MCF 10A (cell line): ENCODE results near the gene IPPK. TPM values are rescaled to one million over a fixed set of nuclear protein-coding genes. Genes with fewer than 3 reads are reported as not detected.
A peak's percentile ranks its signal among the peaks of the same experiment; 100 is the strongest.

Experiments used
- BruUV-seq: library from RNA; stranded (reverse); fragments of 400-500 nt; replicated peaks from 2 replicates; lab custom pipeline; 2021; lab: Mats Ljungman, UMichigan
- CTCF ChIA-PET: fragments of 300-600 bp; sonication (Branson Sonifier 250); formaldehyde crosslinking; extraction: SDS; loops from one replicate; lab custom pipeline; 2021; ENCODE audit warnings: antibody characterized with exemption, inconsistent platforms; lab: Yijun Ruan, JAX
- POLR2A ChIA-PET: fragments of 300-600, 350-650 bp; sonication (Branson Sonifier 250); formaldehyde crosslinking; extraction: SDS; loops from one replicate; lab custom pipeline; 2020; ENCODE audit warnings: antibody characterized with exemption, inconsistent platforms; lab: Yijun Ruan, JAX
- DNase-seq: peaks from one replicate; pipeline ENCODE4 v3.0.0-alpha.2; 2018; ENCODE audit not compliant: unreplicated experiment
- H3K27ac Mint-ChIP-seq: one replicate; pipeline ENCODE4 v1.8.0; 2022; ENCODE audit warnings: mild to moderate bottlenecking, low read depth, mixed read lengths; ENCODE audit not compliant: unreplicated experiment
- H3K27me3 Mint-ChIP-seq: one replicate; pipeline ENCODE4 v1.8.0; 2022; ENCODE audit warnings: mixed read lengths; ENCODE audit not compliant: insufficient read depth, unreplicated experiment
- H3K36me3 Mint-ChIP-seq: one replicate; pipeline ENCODE4 v1.8.0; 2022; ENCODE audit warnings: mild to moderate bottlenecking, moderate library complexity, mixed read lengths; ENCODE audit not compliant: insufficient read depth, unreplicated experiment
- H3K4me1 Mint-ChIP-seq: one replicate; pipeline ENCODE4 v1.8.0; 2022; ENCODE audit warnings: mixed read lengths; ENCODE audit not compliant: insufficient read depth, unreplicated experiment
- H3K4me3 Mint-ChIP-seq: one replicate; pipeline ENCODE4 v1.8.0; 2022; ENCODE audit warnings: mild to moderate bottlenecking, moderate library complexity, mixed read lengths; ENCODE audit not compliant: unreplicated experiment
- H3K9me3 Mint-ChIP-seq: one replicate; pipeline ENCODE4 v1.8.0; 2022; ENCODE audit warnings: mixed read lengths; ENCODE audit not compliant: unreplicated experiment
- intact Hi-C: fragments of 100-400 bp; cut with micrococcal nuclease; formaldehyde crosslinking; loops from 2 replicates; pipeline ENCODE4 v1.14.1; 2022
- total RNA-seq: library from RNA; stranded (reverse); gene quantifications from 2 replicates; pipeline ENCODE4 v1.2.3, GENCODE V29; 2022
- TF ChIP-seq, protein P1 (sequence below): fragments of 200-600 bp; IDR thresholded peaks from one replicate; pipeline ENCODE4 v1.8.0; 2022; ENCODE audit warnings: antibody characterized with exemption, mild to moderate bottlenecking; ENCODE audit not compliant: unreplicated experiment

The IPPK gene
- total RNA-seq, 1 experiment from 2014 or later, result 16.6 TPM

GRCh38 chr9:92650839-92651621 lies 18.9 kb downstream of the IPPK start:
- Mint-ChIP-seq H3K9me3 (no peaks in the 10 kb centered on the region), H3K4me1 (peaks cover 28% of the 10 kb centered on the region), H3K36me3 (peaks cover 69% of the 10 kb centered on the region), H3K27ac (peak overlapping the region; percentile 78), H3K27me3 (no peaks in the 10 kb centered on the region), H3K4me3 (no peak overlapping the region)
- DNase-seq, result no peak
- BruUV-seq, result no TSS peak
- ChIA-PET POLR2A (interaction anchor here (0.6 to 5.3 kb wide), 3 partner anchors 20 to 58 kb away, joined by 3 to 68 read pairs (median 3); partner anchors contain the start of gene IPPK), CTCF (interaction anchor here (0.6 to 1.4 kb wide), 2 partner anchors 85 to 140 kb away, joined by 3 read pairs; no protein-coding TSS in a partner anchor)
- TF ChIP-seq, protein P1, sequence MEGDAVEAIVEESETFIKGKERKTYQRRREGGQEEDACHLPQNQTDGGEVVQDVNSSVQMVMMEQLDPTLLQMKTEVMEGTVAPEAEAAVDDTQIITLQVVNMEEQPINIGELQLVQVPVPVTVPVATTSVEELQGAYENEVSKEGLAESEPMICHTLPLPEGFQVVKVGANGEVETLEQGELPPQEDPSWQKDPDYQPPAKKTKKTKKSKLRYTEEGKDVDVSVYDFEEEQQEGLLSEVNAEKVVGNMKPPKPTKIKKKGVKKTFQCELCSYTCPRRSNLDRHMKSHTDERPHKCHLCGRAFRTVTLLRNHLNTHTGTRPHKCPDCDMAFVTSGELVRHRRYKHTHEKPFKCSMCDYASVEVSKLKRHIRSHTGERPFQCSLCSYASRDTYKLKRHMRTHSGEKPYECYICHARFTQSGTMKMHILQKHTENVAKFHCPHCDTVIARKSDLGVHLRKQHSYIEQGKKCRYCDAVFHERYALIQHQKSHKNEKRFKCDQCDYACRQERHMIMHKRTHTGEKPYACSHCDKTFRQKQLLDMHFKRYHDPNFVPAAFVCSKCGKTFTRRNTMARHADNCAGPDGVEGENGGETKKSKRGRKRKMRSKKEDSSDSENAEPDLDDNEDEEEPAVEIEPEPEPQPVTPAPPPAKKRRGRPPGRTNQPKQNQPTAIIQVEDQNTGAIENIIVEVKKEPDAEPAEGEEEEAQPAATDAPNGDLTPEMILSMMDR, result no peak
- intact Hi-C loops, result no loop called here

GRCh38 chr9:92650296-92650695 lies 19.6 kb downstream of the IPPK start:
- no peak overlapping the region for H3K4me3 Mint-ChIP-seq
- H3K36me3 Mint-ChIP-seq, result peaks cover 74% of the 10 kb centered on the region
- H3K9me3 Mint-ChIP-seq, result no peaks in the 10 kb centered on the region
- TF ChIP-seq, protein P1, result no peak
- H3K4me1 Mint-ChIP-seq, result peaks cover 24% of the 10 kb centered on the region
- intact Hi-C loops, result no loop called here
- DNase-seq, result no peak
- H3K27me3 Mint-ChIP-seq, result no peaks in the 10 kb centered on the region
- ChIA-PET CTCF (interaction anchor here (0.6 kb wide), 2 partner anchors 37 to 86 kb away, joined by 3 read pairs; no protein-coding TSS in a partner anchor), POLR2A (no interaction called here)
- BruUV-seq, result no TSS peak
- peak overlapping the region; percentile 78 for H3K27ac Mint-ChIP-seq

DNA sequence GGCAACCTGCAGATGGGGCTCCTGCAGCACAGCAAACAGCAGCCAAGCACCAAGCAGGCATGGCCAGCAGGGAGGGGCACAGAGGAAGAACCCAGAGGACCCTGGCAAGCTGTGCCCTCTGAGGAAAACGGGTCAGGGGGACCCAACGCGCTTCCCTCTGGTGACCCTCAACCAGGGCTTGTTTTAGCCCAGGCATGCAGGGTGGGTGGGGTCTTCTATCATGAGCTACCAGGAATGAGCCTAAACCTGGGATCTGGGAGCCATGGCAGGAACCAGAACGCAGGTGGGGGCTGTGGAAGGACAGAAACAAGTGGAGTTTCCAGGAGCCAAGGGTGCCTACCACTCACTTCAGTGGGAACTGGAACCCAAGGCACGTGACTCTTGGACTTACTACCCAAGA lies 20.9 kb downstream of the IPPK start:
- CTCF ChIA-PET, result interaction anchor here (0.7 to 1.4 kb wide), 4 partner anchors 11 to 19 kb away, joined by 3 to 5 read pairs (median 3); no protein-coding TSS in a partner anchor
- no peak overlapping the region for H3K27ac Mint-ChIP-seq

More for the DNA sequence above, 20.9 kb downstream of the IPPK start:
- POLR2A ChIA-PET, result interaction anchor here (1.1 kb wide), 1 partner anchor 9 kb away, joined by 3 read pairs; no protein-coding TSS in a partner anchor
- no peak for DNase-seq
- no peaks in the 10 kb centered on the region for H3K9me3 Mint-ChIP-seq
- peaks cover 86% of the 10 kb centered on the region for H3K36me3 Mint-ChIP-seq
- H3K27me3 Mint-ChIP-seq, result no peaks in the 10 kb centered on the region
- no TSS peak for BruUV-seq
- H3K4me3 Mint-ChIP-seq, result no peak overlapping the region
- intact Hi-C loops, result no loop called here
- H3K4me1 Mint-ChIP-seq, result peaks cover 11% of the 10 kb centered on the region
- TF ChIP-seq, protein P1, result no peak
